ENCODE measurements around the gene SIGLEC12.
"Not testable (repeated sequence)": the region's sequence is repeated elsewhere in the genome, so short reads cannot be mapped to it uniquely, and the experiment has no call there.

The SIGLEC12 gene

DNA sequence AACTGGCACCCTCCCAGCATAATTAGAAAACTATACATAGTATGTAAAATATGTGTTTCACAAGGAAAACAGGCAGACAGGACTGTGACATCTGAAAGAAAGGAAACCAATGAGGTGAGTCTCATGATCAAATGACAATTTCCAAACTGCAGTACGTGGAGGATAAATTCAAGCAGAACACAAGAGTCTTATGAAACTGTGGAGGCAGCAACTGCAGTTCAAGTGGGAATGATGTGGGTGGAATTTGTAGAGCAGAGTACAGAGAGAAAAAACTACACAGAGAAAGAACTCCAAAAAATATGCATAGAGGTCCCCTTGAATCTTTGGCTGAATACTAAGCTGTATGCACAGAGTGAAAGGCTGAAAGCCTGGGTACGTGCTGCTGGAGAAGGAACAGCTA lies 20.2 kb upstream of the SIGLEC12 start:
- no peak for DNase-seq

DNA sequence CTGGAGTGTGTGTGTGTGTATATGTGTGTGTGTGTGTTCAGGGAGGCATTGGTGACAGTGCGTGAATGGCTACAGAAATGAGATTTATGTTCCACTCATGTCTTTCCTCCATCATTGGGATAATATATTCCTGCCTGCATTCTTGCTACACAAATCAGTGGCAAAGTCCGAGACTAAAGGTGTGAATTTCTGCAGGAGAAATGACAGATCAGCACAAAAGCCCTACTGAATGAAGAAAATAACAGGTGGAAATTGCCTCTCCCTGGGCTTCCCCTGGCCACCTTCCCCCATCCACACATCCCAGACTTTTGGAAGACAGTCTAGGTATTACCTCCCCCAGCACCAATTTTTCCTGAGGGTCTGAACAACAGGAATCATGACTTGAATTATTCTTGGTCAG lies 19.8 kb upstream of the SIGLEC12 start:
- no peak for DNase-seq

- no peak for DNase-seq
Measured at GRCh38 chr19:51520728-51521127, 19.1 kb upstream of the SIGLEC12 start.

DNA sequence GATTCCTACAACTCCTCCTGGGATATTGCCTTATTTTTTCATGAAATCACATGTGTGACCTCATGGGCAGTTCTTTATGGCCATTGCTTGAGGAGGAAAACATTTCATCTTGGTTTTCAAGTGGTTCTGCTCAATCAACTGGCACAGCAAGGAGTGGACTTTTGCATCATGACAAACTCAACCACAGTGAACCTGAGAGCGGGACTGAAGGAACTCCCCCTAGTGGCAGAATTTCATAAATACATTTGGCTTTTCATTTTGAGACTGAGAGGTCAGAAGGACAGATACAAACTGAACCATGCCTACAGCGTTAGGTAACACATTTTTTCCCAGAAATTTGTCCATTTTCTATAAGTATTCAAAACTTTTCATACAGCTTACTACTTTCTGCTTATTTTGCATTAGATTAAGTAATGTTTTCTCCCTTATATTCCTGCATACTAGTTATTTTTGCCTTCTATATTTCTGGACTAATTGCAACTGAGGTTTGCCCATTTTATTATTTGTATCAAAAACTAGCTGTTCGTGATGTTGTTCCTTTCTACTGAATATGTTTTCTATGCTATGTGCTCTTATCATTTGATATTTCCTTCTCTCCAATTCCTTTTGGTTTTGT lies 13.4 kb upstream of the SIGLEC12 start:
- DNase-seq: peak; percentile 0

- DNase-seq: no peak
Measured at GRCh38 chr19:51513968-51514367, 12.4 kb upstream of the SIGLEC12 start.

GRCh38 chr19:51511353-51511752 lies 9.8 kb upstream of the SIGLEC12 start:
- no peak for DNase-seq

DNA sequence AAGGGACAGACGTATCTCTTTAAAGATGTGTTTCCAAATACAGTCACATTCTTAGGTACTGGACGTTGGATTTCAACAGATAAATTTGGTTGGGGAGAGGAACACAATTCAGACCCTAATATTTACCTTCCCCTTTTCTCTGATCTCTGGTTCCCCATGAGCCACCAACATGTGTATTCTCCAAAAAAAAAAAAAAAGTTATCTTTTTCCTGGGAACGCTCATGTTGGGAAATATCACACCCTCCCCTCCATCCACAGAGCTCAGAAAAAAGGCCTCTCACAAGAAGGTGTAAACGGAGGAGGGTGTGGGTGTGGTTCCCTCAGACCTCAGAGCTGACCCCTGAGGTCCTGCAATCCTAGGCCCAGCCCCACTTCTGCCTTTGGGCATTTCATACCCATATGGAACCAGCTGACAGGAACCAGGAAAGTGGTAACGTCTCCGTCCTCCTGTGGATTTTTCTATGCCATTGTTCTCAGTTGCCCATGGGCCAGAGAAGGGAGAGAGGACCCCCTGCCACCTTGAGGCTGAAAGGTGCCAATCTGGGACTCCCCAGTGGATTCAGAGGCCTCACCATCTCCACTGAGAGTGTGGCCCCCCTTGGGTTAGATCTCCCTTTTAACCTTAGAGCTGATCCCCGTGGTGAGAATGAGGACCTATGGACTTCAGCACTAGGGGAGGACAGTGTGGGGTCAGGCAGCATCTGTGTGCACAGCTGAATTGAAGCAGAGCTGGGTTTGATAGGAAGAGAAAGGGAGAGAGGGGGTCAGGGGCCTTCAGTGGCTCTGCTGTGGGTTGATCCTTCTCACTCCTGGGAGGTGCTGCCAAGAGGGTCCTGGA lies 8.4 kb upstream of the SIGLEC12 start:
- no peak for DNase-seq

GRCh38 chr19:51508059-51508733 lies 6.6 kb upstream of the SIGLEC12 start:
- no peak for DNase-seq

DNA sequence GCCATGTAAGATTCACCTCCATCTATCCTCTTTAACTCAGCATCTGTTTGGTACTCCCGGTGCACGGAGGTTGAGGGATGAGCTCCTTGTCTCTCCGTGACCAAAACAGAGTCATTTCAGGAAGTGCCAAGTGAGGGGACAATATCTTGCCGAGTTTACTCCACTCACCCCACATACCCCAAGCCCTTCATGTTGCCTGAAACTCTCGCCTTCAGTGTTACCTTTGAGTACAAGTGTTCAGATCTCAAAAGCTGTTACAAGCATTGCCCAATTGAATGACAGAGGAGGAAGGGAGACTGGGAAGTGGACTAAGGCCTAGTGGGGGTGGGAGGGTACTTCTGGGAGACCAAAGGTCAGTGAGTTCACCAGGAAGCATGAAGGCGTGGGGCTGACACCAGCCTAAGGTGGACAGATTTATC lies 6.0 kb upstream of the SIGLEC12 start:
- no peak for DNase-seq

GRCh38 chr19:51507192-51507591 lies 5.6 kb upstream of the SIGLEC12 start:
- DNase-seq: no peak

DNA sequence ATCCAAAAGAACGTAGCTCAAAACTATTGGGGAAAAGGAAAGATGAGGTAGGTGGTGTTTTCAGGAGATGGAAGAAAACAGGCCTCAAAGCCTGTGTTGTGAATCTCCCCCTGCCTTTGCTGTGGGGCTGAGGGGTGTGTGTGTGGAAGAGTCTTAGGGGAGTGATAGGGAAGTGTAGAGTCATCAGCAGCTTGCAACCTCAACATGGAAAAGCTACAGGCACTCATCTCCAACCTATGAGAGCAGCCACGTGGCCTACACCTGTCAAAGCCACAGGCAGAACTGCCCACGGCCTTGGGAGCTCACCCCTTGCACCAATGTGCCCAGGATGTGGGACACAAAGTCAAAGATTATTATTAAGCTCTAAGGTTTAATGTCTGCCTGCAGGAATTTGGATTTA lies 4.3 kb upstream of the SIGLEC12 start:
- DNase-seq: no peak

GRCh38 chr19:51503896-51504295 lies 2.3 kb upstream of the SIGLEC12 start:
- no peak for DNase-seq

- DNase-seq: no peak
Measured at GRCh38 chr19:51503286-51503817, 1.8 kb upstream of the SIGLEC12 start.

GRCh38 chr19:51500931-51501330 lies 669 bp downstream of the SIGLEC12 start:
- DNase-seq: not testable (repeated sequence)

GRCh38 chr19:51497666-51498065 lies 3.9 kb downstream of the SIGLEC12 start:
- DNase-seq: no peak

- DNase-seq: no peak
Measured at GRCh38 chr19:51493776-51494175, 7.8 kb downstream of the SIGLEC12 start.

DNA sequence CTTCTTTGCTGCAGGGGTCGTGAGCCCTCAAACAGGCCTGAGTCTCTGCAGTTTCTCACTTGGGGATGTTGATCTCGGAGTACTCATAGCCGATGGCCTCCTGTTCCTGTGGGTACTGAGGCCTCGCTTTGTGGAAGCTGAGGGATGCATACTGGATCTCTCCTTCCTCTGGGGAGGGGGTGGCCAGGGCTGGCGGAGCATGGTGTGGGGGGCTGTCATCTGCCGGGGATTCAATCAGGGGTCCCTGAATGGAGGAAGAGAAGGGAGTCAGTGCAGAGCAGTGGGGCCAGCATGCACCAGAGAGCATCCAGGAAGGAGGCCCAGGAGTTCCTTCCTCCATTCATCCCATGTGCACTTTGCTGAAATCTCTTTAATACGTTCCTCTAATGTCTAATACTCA lies 10.0 kb downstream of the SIGLEC12 start:
- DNase-seq: no peak

- no peak for DNase-seq
Measured at GRCh38 chr19:51490676-51491075, 10.9 kb downstream of the SIGLEC12 start.

DNA sequence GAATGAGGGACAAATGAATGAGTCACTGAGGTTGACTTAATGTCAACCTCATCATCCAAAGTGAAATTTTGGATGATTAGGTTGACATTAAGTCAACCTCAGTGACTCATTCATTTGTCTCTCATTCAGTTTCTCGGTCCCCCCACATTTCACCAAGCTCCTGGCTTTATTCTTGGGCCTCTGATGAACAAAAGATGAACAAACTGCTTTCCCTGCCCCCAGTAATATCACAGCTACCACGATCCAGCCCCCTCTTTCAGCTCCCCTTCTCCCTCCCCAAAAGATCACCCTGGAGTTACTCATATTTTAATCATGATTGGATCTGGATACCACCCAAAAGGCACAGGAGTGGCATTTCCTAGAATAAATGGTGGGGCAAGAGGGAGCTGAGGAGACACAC lies 12.5 kb downstream of the SIGLEC12 start:
- no peak for DNase-seq

DNA sequence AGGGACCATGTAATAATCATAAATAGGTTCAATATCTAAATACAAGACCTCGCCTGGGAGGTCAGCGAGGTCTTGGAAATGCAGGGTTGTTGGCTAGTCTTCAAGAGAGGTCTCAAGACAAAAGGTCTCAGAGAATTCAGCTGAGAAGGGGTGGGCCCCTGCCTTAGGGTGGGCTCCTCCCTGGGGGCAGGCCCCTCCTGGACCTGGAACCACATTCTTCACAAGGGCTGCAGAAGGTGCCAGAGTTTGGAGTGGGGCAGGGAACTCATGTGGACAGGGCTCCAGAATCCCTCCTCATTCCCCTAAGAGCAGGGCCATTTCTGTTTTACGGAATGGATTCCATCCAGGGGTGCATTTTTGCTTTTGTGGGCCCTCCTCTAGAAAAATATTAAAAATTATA lies 13.1 kb downstream of the SIGLEC12 start:
- DNase-seq: no peak

DNA sequence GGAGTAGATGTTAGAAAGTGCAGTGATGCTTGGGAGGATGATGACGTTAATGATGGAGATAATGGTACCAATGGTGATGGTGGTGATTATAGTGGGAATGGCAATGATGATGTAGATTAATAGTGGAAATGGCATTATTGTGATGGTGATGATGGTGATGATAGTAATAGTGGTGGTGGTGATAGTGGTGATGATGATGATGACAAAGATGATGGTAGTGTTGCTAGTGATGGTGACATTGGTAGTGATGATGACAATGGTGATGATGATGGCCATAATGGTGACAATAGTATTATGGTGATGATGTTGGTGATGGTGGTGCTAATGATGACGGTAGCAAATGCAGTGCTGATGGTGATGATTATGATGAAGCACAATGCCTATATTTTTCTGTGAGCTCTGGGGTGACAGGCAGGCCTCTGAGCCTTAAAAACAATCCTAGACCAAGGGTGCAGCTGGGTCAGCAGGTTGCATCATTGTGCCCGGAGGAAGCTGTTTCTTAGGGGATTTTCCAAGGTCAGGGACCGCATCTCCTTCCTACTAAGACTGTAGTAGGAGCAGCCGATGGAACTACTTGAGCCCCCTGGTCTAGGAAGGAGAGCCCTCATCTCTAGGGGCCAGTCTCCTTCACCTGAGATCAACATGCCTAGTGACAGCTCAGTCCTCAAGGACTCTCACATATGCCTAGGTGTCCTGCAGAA lies 15.5 kb downstream of the SIGLEC12 start:
- no peak for DNase-seq

DNA sequence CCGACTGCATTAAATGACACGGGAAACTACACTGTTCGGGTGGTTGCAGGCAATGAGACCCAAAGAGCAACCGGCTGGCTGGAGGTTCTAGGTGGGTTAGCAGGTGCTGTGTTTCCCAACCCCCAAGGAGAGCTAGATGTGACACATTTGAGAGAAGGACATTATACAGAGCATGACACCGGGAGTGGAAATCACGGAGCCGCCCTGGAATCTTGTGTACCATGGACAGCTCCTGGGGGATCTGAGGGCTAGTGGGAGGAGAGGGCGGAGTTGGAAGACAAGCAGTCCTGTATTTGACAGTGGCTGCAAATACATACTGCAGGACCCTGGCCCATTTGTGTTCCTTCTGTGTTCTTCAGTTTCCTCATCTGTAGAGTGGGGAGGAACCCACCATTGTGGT lies 21.0 kb downstream of the SIGLEC12 start:
- DNase-seq: no peak

Measured in NCI-H345 (cell line).